Neural progenitor cell (in vitro differentiated cells): ENCODE measurements around the gene CCDC78. TPM values are rescaled to one million over a fixed set of nuclear protein-coding genes. Genes with fewer than 3 reads are reported as not detected.

Source experiments
- DNase-seq: peaks from one replicate; pipeline ENCODE4 v3.0.0-alpha.2; 2016; ENCODE audit warnings: low spot score
- H2AFZ ChIP-seq: fragments of 200-600 bp; sonication (generic); replicated peaks from 2 replicates; pipeline ENCODE4 v1.6.1; 2016; ENCODE audit warnings: antibody characterized with exemption
- H3F3A ChIP-seq: fragments of 200-600 bp; sonication (generic); 2 replicates; pipeline ENCODE4 v1.6.1; 2016; ENCODE audit warnings: antibody characterized with exemption, low read depth
- H3K27ac ChIP-seq: fragments of 200-600 bp; sonication (generic); 2 replicates; pipeline ENCODE4 v1.5.1; 2016; ENCODE audit warnings: mild to moderate bottlenecking
- H3K27me3 ChIP-seq: fragments of 200-600 bp; sonication (generic); 2 replicates; pipeline ENCODE4 v1.6.1; 2016; ENCODE audit warnings: mild to moderate bottlenecking, moderate library complexity
- H3K36me3 ChIP-seq: fragments of 200-600 bp; sonication (generic); 2 replicates; pipeline ENCODE4 v1.5.1; 2016
- H3K4me1 ChIP-seq: fragments of 200-600 bp; sonication (generic); 2 replicates; pipeline ENCODE4 v1.6.1; 2016; ENCODE audit warnings: mixed run types
- H3K4me2 ChIP-seq: fragments of 200-600 bp; sonication (generic); 2 replicates; pipeline ENCODE4 v1.6.1; 2016
- H3K4me3 ChIP-seq: fragments of 200-600 bp; sonication (generic); 2 replicates; pipeline ENCODE4 v1.5.1; 2016
- H3K79me2 ChIP-seq: fragments of 200-600 bp; sonication (generic); 2 replicates; pipeline ENCODE4 v1.6.1; 2016; ENCODE audit warnings: low read depth
- H3K9ac ChIP-seq: fragments of 200-600 bp; sonication (generic); 2 replicates; pipeline ENCODE4 v1.6.1; 2016
- H3K9me3 ChIP-seq: fragments of 200-600 bp; sonication (generic); 2 replicates; pipeline ENCODE4 v1.5.1; 2016; ENCODE audit warnings: low read depth
- H4K20me1 ChIP-seq: fragments of 200-600 bp; sonication (generic); 2 replicates; pipeline ENCODE4 v1.6.1; 2016; ENCODE audit warnings: low read depth
- H3K27ac Mint-ChIP-seq: 3 replicates; pipeline ENCODE4 v1.8.0; 2021; ENCODE audit warnings: mixed read lengths
- H3K27me3 Mint-ChIP-seq: 2 replicates; pipeline ENCODE4 v1.8.0; 2022; ENCODE audit warnings: low read depth, mild to moderate bottlenecking, inconsistent platforms, moderate library complexity, mixed read lengths; ENCODE audit not compliant: insufficient read depth
- H3K36me3 Mint-ChIP-seq: 3 replicates; pipeline ENCODE4 v1.8.0; 2021; ENCODE audit warnings: mixed read lengths
- H3K4me1 Mint-ChIP-seq: 3 replicates; pipeline ENCODE4 v1.8.0; 2021; ENCODE audit warnings: mixed read lengths
- H3K4me3 Mint-ChIP-seq: 3 replicates; pipeline ENCODE4 v1.8.0; 2021; ENCODE audit warnings: mild to moderate bottlenecking, moderate library complexity, mixed read lengths
- H3K9me3 Mint-ChIP-seq: 3 replicates; pipeline ENCODE4 v1.8.0; 2020; ENCODE audit warnings: mixed read lengths
- EZH2 ChIP-seq: fragments of 200-600 bp; sonication (generic); IDR thresholded peaks from 2 replicates; pipeline ENCODE4 v1.6.1; 2017; ENCODE audit warnings: antibody characterized with exemption, mild to moderate bottlenecking, moderate library complexity
- EZH2phosphoT487 ChIP-seq: fragments of 200-600 bp; sonication (generic); IDR thresholded peaks from 2 replicates; pipeline ENCODE4 v1.6.1; 2017; ENCODE audit warnings: antibody characterized with exemption
- total RNA-seq: library from RNA; depleted of rRNA; stranded (reverse); fragments of >200 nt; gene quantifications from 2 replicates; pipeline ENCODE4 v1.2.3, GENCODE V29; 2015; ENCODE audit warnings: low replicate concordance
- TF ChIP-seq, protein P1 (sequence below): fragments of 200-600 bp; sonication (generic); IDR thresholded peaks from 2 replicates; pipeline ENCODE4 v1.5.1; 2017; ENCODE audit warnings: antibody characterized with exemption, mild to moderate bottlenecking

The CCDC78 gene
- total RNA-seq, 1 donor from 2014 or later, result 0.67 TPM

DNA sequence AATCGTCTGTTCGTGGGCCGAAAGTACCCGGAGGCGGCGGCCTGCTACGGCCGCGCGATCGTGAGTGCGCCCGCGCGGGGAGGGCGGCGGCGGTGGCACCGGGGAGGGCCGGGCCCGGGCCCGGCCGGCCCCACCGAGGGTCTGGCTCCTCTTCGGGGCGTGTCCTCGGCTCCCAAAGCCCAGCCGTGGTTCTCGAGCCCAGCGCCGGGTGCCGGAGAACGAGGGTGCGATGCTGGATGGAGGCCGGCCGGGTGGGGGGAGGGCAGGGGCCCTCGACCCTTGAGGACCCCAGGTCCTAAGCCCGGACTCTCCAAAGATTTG, 45.7 kb downstream of the CCDC78 start:
- H3K9me3 ChIP-seq, result no peaks in the 10 kb centered on the region
- peaks cover 34% of the 10 kb centered on the region for H4K20me1 ChIP-seq
- peaks cover 9% of the 10 kb centered on the region for H3K27me3 ChIP-seq
- H3K4me1 ChIP-seq, result peaks cover 14% of the 10 kb centered on the region
- H2AFZ ChIP-seq, result no peak overlapping the region
- no peak for DNase-seq
- H3K27ac Mint-ChIP-seq, result no peak overlapping the region
- peaks cover 25% of the 10 kb centered on the region for H3K4me1 Mint-ChIP-seq
- peak overlapping the region; percentile 75 for H3K9ac ChIP-seq
- peaks cover 33% of the 10 kb centered on the region for H3K79me2 ChIP-seq
- H3K4me3 ChIP-seq, result peak overlapping the region; percentile 94
- peaks cover 2% of the 10 kb centered on the region for H3K36me3 ChIP-seq
- H3K4me2 ChIP-seq, result peak overlapping the region; percentile 100
- H3F3A ChIP-seq, result peaks cover 59% of the 10 kb centered on the region
- H3K9me3 Mint-ChIP-seq, result no peaks in the 10 kb centered on the region
- peak overlapping the region; percentile 82 for H3K4me3 Mint-ChIP-seq
- TF ChIP-seq, protein P1, sequence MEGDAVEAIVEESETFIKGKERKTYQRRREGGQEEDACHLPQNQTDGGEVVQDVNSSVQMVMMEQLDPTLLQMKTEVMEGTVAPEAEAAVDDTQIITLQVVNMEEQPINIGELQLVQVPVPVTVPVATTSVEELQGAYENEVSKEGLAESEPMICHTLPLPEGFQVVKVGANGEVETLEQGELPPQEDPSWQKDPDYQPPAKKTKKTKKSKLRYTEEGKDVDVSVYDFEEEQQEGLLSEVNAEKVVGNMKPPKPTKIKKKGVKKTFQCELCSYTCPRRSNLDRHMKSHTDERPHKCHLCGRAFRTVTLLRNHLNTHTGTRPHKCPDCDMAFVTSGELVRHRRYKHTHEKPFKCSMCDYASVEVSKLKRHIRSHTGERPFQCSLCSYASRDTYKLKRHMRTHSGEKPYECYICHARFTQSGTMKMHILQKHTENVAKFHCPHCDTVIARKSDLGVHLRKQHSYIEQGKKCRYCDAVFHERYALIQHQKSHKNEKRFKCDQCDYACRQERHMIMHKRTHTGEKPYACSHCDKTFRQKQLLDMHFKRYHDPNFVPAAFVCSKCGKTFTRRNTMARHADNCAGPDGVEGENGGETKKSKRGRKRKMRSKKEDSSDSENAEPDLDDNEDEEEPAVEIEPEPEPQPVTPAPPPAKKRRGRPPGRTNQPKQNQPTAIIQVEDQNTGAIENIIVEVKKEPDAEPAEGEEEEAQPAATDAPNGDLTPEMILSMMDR, result no peak
- TF ChIP-seq EZH2, result no peak
- TF ChIP-seq EZH2phosphoT487, result no peak
- H3K27ac ChIP-seq, result peak overlapping the region; percentile 72
- peaks cover 3% of the 10 kb centered on the region for H3K36me3 Mint-ChIP-seq
- peaks cover 8% of the 10 kb centered on the region for H3K27me3 Mint-ChIP-seq

DNA sequence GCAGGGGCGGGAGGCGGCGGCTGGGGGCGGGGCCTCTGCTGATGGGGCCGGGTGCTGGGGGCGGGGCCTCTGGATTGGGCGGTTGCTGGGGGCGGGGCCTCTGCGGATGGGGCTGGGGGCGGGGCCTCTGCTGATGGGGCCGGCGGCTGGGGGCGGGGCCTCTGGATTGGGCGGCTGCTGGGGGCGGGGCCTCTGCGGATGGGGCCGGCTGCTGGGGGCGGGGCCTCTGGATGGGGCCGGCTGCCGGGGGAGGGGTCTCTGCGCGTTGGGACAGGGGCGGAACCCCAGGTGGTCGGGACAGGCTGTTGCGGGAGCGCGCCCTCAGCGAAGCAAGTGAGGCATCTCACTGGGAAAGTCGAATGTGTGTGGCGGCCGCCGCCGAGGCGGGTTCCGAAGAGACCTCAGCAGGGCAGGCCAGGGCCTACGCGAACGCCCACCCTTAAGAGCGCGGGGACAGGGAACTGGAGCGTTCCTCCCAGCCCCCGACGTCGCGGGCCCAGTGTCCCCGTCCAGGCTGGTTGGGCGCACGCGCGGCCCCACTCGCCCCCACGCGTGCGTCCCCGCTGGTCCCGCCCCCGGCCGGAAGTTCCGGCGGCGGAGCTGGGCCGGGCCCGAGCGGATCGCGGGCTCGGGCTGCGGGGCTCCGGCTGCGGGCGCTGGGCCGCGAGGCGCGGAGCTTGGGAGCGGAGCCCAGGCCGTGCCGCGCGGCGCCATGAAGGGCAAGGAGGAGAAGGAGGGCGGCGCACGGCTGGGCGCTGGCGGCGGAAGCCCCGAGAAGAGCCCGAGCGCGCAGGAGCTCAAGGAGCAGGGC, 46.2 kb downstream of the CCDC78 start, which contains the start of gene STUB1:
Gene STUB1, plus strand, starts transcription at position 597 of the 811 bp plus-strand sequence. Its CDS starts 116 bp downstream, at position 713.
- H2AFZ ChIP-seq, result peak within 1 kb of the TSS; percentile 77
- Mint-ChIP-seq H3K27me3 (peaks cover 8% of the 10 kb centered on the region), H3K4me3 (peak within 1 kb of the TSS; percentile 85), H3K36me3 (peaks cover 3% of the 10 kb centered on the region), H3K4me1 (peaks cover 25% of the 10 kb centered on the region), H3K27ac (no peak within 1 kb of the TSS), H3K9me3 (no peaks in the 10 kb centered on the region)
- peaks cover 59% of the 10 kb centered on the region for H3F3A ChIP-seq
- H3K4me2 ChIP-seq, result peak within 1 kb of the TSS; percentile 100
- peaks cover 15% of the 10 kb centered on the region for H3K27me3 ChIP-seq
- DNase-seq, result peak; percentile 97
- no peak for TF ChIP-seq EZH2
- TF ChIP-seq EZH2phosphoT487, result no peak
- TF ChIP-seq, protein P1, result no peak
- no peaks in the 10 kb centered on the region for H3K9me3 ChIP-seq
- H3K27ac ChIP-seq, result peak within 1 kb of the TSS; percentile 72
- H3K79me2 ChIP-seq, result peaks cover 33% of the 10 kb centered on the region
- H4K20me1 ChIP-seq, result peaks cover 37% of the 10 kb centered on the region
- H3K4me1 ChIP-seq, result peaks cover 18% of the 10 kb centered on the region
- H3K9ac ChIP-seq, result peak within 1 kb of the TSS; percentile 75
- peaks cover 2% of the 10 kb centered on the region for H3K36me3 ChIP-seq
- peak within 1 kb of the TSS; percentile 94 for H3K4me3 ChIP-seq

DNA sequence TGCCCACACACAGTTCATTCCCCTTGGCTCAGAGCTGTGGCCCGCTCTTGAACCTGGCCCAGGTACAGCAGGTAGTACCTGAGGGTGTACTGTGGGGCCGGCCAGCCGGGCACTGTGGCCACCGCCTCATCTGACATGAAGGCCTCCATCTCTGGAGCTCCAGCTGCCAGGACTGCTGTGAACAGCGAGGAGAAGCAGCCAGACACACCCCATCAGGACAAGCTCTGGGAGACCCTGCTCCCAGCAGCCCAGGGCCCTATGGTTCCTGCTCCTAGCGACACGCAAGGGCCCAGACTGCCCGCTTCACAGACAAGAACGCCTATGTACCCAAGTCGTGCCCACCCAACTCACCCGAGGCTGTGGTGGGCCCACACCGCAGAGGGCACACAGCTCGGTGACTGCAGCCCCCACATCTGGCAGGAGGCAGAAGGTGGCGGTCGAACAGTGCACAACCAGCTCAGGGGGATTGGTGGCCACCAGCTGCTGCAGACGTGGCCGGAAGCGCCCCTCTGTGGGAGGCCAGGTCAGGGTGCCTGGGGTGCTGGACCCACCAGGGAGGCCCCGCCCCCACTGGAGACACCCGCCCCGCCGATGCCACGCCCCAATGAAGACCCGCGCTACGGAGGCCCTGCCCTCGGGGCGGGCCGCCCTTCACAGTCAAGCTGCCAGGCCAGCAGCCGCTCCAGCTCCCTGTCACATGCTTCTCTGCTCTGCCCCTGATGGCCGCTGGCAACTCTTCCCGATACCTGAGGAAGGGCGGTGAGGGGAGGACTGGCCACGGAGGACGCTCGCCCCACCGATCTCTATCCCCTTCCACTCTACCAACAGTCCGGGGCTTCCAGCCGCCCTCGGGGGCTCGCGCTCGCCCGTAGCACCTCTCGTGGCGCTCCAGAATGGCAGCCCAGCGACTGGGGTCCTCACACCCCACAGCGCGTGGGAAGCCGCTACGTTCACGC, 47.1 kb downstream of the CCDC78 start:
- Histone ChIP-seq H3K4me2 (peak overlapping the region; percentile 71), H3F3A (peaks cover 62% of the 10 kb centered on the region), H3K4me3 (peak overlapping the region; percentile 47), H3K4me1 (peaks cover 21% of the 10 kb centered on the region), H3K9ac (no peak overlapping the region), H2AFZ (peak overlapping the region; percentile 65), H3K36me3 (peaks cover 2% of the 10 kb centered on the region), H3K9me3 (no peaks in the 10 kb centered on the region), H3K27me3 (peaks cover 17% of the 10 kb centered on the region), H3K79me2 (peaks cover 33% of the 10 kb centered on the region), H3K27ac (no peak overlapping the region), H4K20me1 (peaks cover 46% of the 10 kb centered on the region)
- H3K4me1 Mint-ChIP-seq, result peaks cover 25% of the 10 kb centered on the region
- H3K4me3 Mint-ChIP-seq, result peak overlapping the region; percentile 84
- no peaks in the 10 kb centered on the region for H3K9me3 Mint-ChIP-seq
- peaks cover 3% of the 10 kb centered on the region for H3K36me3 Mint-ChIP-seq
- no peak for TF ChIP-seq EZH2
- TF ChIP-seq EZH2phosphoT487, result no peak
- TF ChIP-seq, protein P1, result no peak
- peaks cover 10% of the 10 kb centered on the region for H3K27me3 Mint-ChIP-seq
- no peak overlapping the region for H3K27ac Mint-ChIP-seq
- peak; percentile 86 for DNase-seq
